SK-N-MC (cell line): Measurements from ENCODE around the gene WNT3.

Experiments used
- DNase-seq: peaks from one replicate; pipeline ENCODE4 v3.0.0-alpha.2; 2011; ENCODE audit warnings: low read depth, low spot score
- H3K27ac ChIP-seq: fragments of 200-600 bp; sonication (generic); 2 replicates; pipeline ENCODE4 v1.5.1; 2016; ENCODE audit warnings: mixed run types
- H3K36me3 ChIP-seq: fragments of 200-600 bp; sonication (generic); 2 replicates; pipeline ENCODE4 v1.6.1; 2017; ENCODE audit warnings: antibody characterized with exemption, low read length, mixed read lengths; ENCODE audit not compliant: insufficient read depth
- H3K4me3 ChIP-seq: fragments of 200-600 bp; sonication (generic); 2 replicates; pipeline ENCODE4 v1.5.1; 2016
- H3K9ac ChIP-seq: fragments of 200-600 bp; sonication (generic); 2 replicates; pipeline ENCODE4 v1.8.0; 2017; ENCODE audit warnings: mixed run types, mixed read lengths; ENCODE audit not compliant: insufficient read length
- H3K9me3 ChIP-seq: fragments of 200-600 bp; sonication (generic); 2 replicates; pipeline ENCODE4 v1.6.1; 2017; ENCODE audit warnings: low read depth, mild to moderate bottlenecking, antibody characterized with exemption, low read length, moderate library complexity, mixed read lengths
- EZH2 ChIP-seq: fragments of 200-600 bp; sonication (generic); IDR thresholded peaks from one replicate; pipeline ENCODE4 v1.6.1; 2017; ENCODE audit warnings: antibody characterized with exemption
- FOXP2 ChIP-seq: optimal IDR thresholded peaks from 2 replicates; pipeline ENCODE3; 2011; ENCODE audit warnings: mild to moderate bottlenecking, moderate library complexity; ENCODE audit not compliant: insufficient read depth; ENCODE audit errors: extremely low read length, control extremely low read depth
- POLR2AphosphoS5 ChIP-seq: IDR thresholded peaks from 2 replicates; pipeline ENCODE4 v1.6.1; 2012; ENCODE audit warnings: mild to moderate bottlenecking, low read depth, low read length, borderline replicate concordance

Gene WNT3

DNA sequence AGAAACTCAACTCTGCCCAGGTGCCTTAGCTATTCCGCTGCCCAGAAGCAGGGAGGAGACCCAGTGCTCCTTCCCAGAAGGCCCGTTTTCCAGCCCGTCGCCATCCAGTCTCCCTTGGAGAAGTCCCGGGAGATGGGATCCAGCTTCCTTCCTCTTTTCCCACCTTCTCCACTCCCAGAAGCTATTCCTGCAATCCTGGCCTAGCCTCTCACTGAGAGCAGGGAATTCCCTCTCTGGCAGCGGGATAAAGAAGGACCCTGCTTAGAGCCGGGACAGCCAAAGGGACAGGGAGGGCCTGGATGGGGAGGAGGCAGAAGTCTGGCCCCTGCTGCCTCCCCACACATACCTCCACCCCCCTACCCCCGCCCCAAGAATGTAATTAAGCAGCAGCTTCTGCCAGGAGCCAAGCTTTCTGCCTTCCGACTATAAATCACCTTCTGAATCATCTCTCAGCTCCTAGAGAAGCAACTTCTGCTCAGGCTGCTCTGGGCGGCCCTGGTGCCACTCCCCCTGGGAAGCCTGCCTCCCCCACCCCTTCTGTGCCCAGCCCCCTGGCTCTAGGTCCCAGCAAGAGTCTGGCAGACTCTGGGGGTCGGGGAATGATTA is 6.4 kb downstream of the WNT3 start:
- TF ChIP-seq EZH2 (no peak), POLR2AphosphoS5 (no peak), FOXP2 (no peak)
- Histone ChIP-seq H3K9ac (no peak overlapping the region), H3K4me3 (no peak overlapping the region), H3K36me3 (no peaks in the 10 kb centered on the region), H3K9me3 (no peaks in the 10 kb centered on the region), H3K27ac (no peak overlapping the region)
- DNase-seq: no peak

DNA sequence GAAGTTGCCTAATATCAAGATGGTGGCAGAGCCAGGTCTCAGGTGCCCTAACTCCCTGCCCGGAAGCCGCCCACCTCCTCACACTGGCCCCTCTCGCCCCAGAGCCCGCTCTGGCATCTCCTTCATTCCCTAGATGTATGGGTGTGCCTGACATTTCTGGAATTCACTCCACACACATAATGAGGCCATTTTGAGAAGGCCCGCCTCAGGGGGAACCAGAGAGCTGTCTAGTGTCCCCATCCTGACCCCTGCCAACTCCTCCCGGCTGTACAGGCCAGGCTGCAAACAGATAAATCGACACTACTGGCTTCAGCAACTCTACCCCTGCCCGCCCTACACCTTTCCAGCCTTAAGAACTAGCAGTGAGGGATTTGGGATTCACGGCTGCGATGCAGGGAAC is 7.7 kb downstream of the WNT3 start:
- Histone ChIP-seq H3K27ac (no peak overlapping the region), H3K9ac (no peak overlapping the region), H3K4me3 (no peak overlapping the region), H3K36me3 (no peaks in the 10 kb centered on the region), H3K9me3 (no peaks in the 10 kb centered on the region)
- TF ChIP-seq POLR2AphosphoS5 (no peak), FOXP2 (no peak), EZH2 (no peak)
- no peak for DNase-seq

DNA sequence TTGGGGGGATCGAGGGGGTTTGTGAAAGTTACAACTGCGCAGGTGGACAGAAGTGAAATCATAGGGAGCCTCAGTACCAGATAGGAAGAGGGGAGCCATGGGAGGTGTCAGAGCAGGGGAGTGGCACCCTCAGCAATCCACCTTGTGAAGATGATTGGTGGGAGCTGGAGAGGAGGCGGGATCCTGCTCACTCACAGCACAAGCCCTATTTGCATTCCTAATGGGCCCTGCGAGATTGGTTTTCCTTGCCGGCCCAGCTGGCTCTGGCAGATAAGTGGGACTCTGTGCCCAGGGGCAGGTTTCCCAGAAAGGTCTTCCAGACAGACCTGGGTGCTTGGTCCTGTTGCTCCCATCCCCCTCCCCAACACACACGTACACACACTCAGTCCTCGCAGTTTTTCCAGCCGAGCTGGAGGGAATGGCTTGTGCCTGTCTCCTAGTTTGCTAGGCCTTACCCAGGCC is 9.4 kb downstream of the WNT3 start:
- Histone ChIP-seq H3K4me3 (no peak overlapping the region), H3K9ac (no peak overlapping the region)
- DNase-seq: no peak

DNA sequence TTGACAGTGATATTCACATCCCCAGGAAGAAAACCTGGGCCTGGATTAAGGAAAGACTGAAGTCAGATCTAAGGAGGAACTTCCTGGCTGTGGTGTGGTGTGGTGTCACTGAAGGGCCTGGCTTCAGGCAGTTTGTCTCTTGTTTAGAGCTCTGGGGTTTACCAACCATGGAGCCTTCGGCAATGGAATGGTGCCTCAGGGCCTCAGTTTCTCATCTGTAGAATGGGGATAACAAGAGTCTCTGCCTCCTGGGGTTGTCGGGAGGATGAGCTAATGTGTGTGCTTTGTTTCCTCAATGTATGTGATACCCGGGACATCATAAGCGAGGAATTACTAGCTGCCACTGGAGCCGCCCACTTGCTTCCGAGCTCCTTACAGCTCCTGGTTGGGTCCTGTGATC is 12.7 kb downstream of the WNT3 start:
- Histone ChIP-seq H3K4me3 (no peak overlapping the region), H3K36me3 (no peaks in the 10 kb centered on the region), H3K9ac (no peak overlapping the region), H3K9me3 (no peaks in the 10 kb centered on the region), H3K27ac (no peak overlapping the region)
- no peak for DNase-seq
- TF ChIP-seq FOXP2: no peak

More for the DNA sequence above, 9.4 kb downstream of the WNT3 start:
- Histone ChIP-seq H3K9me3 (no peaks in the 10 kb centered on the region), H3K27ac (no peak overlapping the region), H3K36me3 (no peaks in the 10 kb centered on the region)
- TF ChIP-seq FOXP2: no peak
- TF ChIP-seq EZH2: no peak
- TF ChIP-seq POLR2AphosphoS5: no peak

DNA sequence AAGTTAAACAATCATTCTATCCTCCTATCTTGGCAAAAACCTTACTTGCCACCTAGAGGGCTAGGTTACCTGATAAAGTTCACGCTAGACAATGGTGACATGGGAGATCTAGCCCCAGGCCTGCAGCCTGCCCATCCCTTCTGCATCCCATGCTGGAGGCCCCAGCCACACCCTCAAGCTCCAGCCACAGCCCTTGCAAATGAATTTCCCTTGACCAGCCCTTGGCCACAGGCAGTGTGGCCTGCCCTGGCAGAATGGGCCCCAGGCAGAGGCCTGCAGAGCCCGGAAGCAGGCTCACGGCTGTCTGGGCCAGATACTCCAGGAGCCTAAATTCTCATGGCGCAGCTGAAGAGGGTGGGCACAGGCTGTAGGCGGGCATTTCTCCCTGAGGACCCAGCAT is 14.9 kb downstream of the WNT3 start:
- no peak for TF ChIP-seq POLR2AphosphoS5
- TF ChIP-seq FOXP2: no peak
- H3K36me3 ChIP-seq: no peaks in the 10 kb centered on the region
- H3K4me3 ChIP-seq: no peak overlapping the region
- no peak overlapping the region for H3K9ac ChIP-seq
- H3K9me3 ChIP-seq: no peaks in the 10 kb centered on the region
- no peak overlapping the region for H3K27ac ChIP-seq
- no peak for DNase-seq

DNA sequence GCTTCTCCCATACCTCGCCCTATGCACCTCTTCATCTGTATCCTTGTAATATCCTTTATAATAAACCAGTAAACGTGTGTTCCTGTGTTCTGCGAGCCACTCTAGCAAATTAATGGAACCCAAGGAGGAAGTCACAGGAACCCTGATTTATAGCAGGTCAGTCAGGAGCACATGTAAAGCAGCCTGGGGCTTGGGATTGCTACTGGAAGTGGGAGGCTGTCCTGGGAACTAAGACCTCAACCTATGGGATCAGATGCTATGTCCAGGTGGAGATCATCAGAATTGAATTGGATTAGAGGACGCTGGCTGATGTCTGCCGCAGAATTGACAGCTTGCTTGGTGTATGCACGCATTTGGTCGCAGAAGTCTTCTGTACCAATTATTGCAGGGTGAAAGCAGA is 15.7 kb downstream of the WNT3 start:
- Histone ChIP-seq H3K9ac (no peak overlapping the region), H3K36me3 (no peaks in the 10 kb centered on the region), H3K4me3 (no peak overlapping the region), H3K9me3 (no peaks in the 10 kb centered on the region), H3K27ac (no peak overlapping the region)
- TF ChIP-seq EZH2 (no peak), FOXP2 (no peak), POLR2AphosphoS5 (no peak)
- DNase-seq: no peak

DNA sequence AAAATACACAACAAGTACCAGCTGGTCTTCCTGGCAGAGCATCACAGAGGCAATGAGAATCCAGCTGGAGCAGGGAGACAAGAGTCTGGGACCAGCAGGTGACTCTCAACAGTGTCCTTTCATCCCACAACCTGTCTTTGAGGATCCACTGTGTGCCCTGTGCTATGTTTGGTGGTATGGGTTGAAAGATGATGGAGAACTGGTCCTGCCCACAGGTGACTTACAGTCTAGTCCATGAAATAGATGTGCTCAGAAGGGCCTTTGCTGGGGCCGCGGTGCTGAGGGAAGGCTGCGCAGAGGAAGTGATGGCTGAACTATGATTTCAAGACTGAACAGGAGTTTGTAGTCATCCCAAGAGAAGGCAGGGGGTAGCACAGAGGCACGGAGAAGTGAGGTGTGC is 17.9 kb downstream of the WNT3 start:
- DNase-seq: no peak
- no peaks in the 10 kb centered on the region for H3K36me3 ChIP-seq
- H3K9me3 ChIP-seq: no peaks in the 10 kb centered on the region
- no peak overlapping the region for H3K9ac ChIP-seq
- no peak overlapping the region for H3K27ac ChIP-seq
- H3K4me3 ChIP-seq: no peak overlapping the region
- TF ChIP-seq EZH2: no peak
- TF ChIP-seq FOXP2: no peak
- no peak for TF ChIP-seq POLR2AphosphoS5

DNA sequence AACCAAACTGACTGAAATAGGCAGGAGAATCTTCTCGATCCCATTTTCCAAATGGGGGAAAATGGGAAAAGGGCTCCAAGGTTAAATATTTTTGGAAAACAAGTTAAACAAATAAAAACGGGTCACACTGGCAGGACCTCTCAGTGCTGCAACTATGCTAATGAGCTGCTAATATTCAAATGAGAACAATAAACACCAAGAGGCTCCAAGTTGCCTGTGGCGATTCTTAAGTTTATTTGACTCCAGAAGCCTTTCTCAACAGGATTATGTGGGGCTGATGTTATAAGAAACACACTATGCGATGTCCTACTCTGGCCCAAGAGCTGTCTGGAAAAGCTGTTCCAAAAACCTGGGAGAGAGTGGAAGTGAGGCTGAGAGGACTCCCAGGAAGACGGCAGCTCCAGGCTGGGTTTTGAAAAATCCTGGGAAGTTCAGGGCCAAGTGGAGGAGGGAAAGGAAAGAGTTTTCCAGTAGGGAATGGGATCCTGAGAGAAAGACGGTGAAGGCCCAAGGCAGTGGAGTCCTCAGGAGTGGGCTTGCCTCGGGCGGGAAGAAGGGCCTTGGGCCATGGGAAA is 21.4 kb downstream of the WNT3 start:
- H3K9me3 ChIP-seq: no peaks in the 10 kb centered on the region
- H3K36me3 ChIP-seq: no peaks in the 10 kb centered on the region
- no peak overlapping the region for H3K27ac ChIP-seq
- peak overlapping the region; percentile 7 for H3K4me3 ChIP-seq
- TF ChIP-seq POLR2AphosphoS5 (no peak), EZH2 (no peak), FOXP2 (no peak)
- no peak for DNase-seq
- H3K9ac ChIP-seq: no peak overlapping the region

DNA sequence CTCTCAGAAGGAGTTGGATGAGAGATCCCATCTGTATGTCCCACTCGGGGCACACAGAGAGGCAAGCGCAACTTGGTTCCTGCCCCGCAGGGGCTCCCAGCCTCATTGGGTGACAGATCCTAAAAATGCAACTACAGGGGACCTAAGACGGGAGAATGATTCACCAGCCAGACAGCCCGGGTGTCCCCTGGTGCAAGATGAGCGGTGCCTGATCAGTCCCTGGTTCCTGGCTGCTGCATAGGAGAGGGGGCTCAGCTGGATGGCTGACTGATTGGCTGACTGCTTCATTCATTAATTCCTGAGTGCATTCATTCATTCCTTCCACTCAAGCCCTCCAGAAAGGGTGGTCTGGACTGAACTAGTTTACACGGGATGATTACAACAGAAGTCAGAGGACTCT is 22.0 kb downstream of the WNT3 start:
- Histone ChIP-seq H3K27ac (no peak overlapping the region), H3K4me3 (peak overlapping the region; percentile 7), H3K9ac (no peak overlapping the region), H3K9me3 (no peaks in the 10 kb centered on the region), H3K36me3 (no peaks in the 10 kb centered on the region)
- no peak for DNase-seq
- TF ChIP-seq POLR2AphosphoS5 (no peak), FOXP2 (no peak), EZH2 (no peak)
